IMR-90 (cell line): ENCODE data around the gene COL28A1. TPM values are rescaled to one million over a fixed set of nuclear protein-coding genes. Genes with fewer than 3 reads are reported as not detected.

ENCODE experiments used
- ATAC-seq: fragments of 200-7000 bp; cut with Tn5 transposase; 2 replicates; pipeline ENCODE4 v1.9.1; 2020; ENCODE audit warnings: low read depth, mild to moderate bottlenecking, moderate library complexity
- BruUV-seq: library from RNA; stranded (reverse); fragments of 400-500 nt; replicated peaks from 2 replicates; lab custom pipeline; 2021; lab: Mats Ljungman, UMichigan
- CTCF ChIA-PET: fragments of 300-600 bp; formaldehyde crosslinking; extraction: SDS; loops from one replicate; lab custom pipeline; 2021; ENCODE audit warnings: antibody characterized with exemption; lab: Yijun Ruan, JAX
- POLR2A ChIA-PET: fragments of 300-600 bp; sonication (Branson Sonifier 250); formaldehyde crosslinking; loops from one replicate; lab custom pipeline; 2022; ENCODE audit warnings: antibody characterized with exemption; ENCODE audit not compliant: unreplicated experiment; lab: Charles Lee
- DNase-seq: peaks from one replicate; pipeline ENCODE4 v3.0.0; 2013
- H2AFZ ChIP-seq: replicated peaks from 2 replicates; pipeline ENCODE3; 2013; ENCODE audit warnings: low read length, mild to moderate bottlenecking; ENCODE audit not compliant: poor library complexity
- H2AK5ac ChIP-seq: 2 replicates; pipeline ENCODE4 v1.6.1; 2013; ENCODE audit warnings: low read depth, low read length, inconsistent platforms
- H2AK9ac ChIP-seq: replicated peaks from 2 replicates; pipeline ENCODE3; 2013; ENCODE audit warnings: mild to moderate bottlenecking, low read depth, low read length, moderate library complexity; ENCODE audit not compliant: poor library complexity
- H2BK120ac ChIP-seq: 2 replicates; pipeline ENCODE4 v1.6.1; 2013; ENCODE audit warnings: low read depth, low read length, inconsistent platforms
- H2BK15ac ChIP-seq: 3 replicates; pipeline ENCODE4 v1.6.1; 2013; ENCODE audit warnings: low read depth, low read length, inconsistent platforms
- H2BK20ac ChIP-seq: 2 replicates; pipeline ENCODE4 v1.6.1; 2013; ENCODE audit warnings: low read depth, mild to moderate bottlenecking, inconsistent platforms, low read length, moderate library complexity
- H2BK5ac ChIP-seq: 2 replicates; pipeline ENCODE4 v1.6.1; 2013; ENCODE audit warnings: mild to moderate bottlenecking, low read depth, low read length, inconsistent platforms; ENCODE audit not compliant: poor library complexity, severe bottlenecking
- H3K14ac ChIP-seq: replicated peaks from 2 replicates; pipeline ENCODE4 v1.6.1; 2013; ENCODE audit warnings: low read depth, low read length, inconsistent platforms
- H3K18ac ChIP-seq: 2 replicates; pipeline ENCODE4 v1.6.1; 2013; ENCODE audit warnings: low read depth, low read length, control low read depth
- H3K23ac ChIP-seq: 2 replicates; pipeline ENCODE4 v1.6.1; 2013; ENCODE audit warnings: low read depth, low read length, inconsistent platforms
- H3K27ac ChIP-seq: 2 replicates; pipeline ENCODE4 v1.5.1; 2013; ENCODE audit warnings: mild to moderate bottlenecking, control low read depth, low read length; ENCODE audit not compliant: insufficient read depth
- H3K27me3 ChIP-seq: 2 replicates; pipeline ENCODE4 v1.6.1; 2013; ENCODE audit warnings: low read length; ENCODE audit not compliant: control insufficient read depth, insufficient read depth
- H3K36me3 ChIP-seq: 2 replicates; pipeline ENCODE4 v1.6.1; 2013; ENCODE audit warnings: low read length, mixed read lengths; ENCODE audit not compliant: control insufficient read depth, insufficient read depth
- H3K4ac ChIP-seq: 2 replicates; pipeline ENCODE4 v1.6.1; 2013; ENCODE audit warnings: low read depth, low read length, inconsistent platforms
- H3K4me1 ChIP-seq: 2 replicates; pipeline ENCODE4 v1.6.1; 2013; ENCODE audit warnings: low read length, mixed read lengths; ENCODE audit not compliant: control insufficient read depth, insufficient read depth
- H3K4me2 ChIP-seq: 2 replicates; pipeline ENCODE4 v1.6.1; 2013; ENCODE audit warnings: low read depth, mild to moderate bottlenecking, control low read depth, low read length, moderate library complexity
- H3K4me3 ChIP-seq: 2 replicates; pipeline ENCODE4 v1.5.1; 2013; ENCODE audit warnings: low read depth, mild to moderate bottlenecking, control low read depth, low read length, moderate library complexity; ENCODE audit not compliant: insufficient read depth
- H3K56ac ChIP-seq: 2 replicates; pipeline ENCODE4 v1.6.1; 2013; ENCODE audit warnings: low read length, inconsistent platforms; ENCODE audit not compliant: insufficient read depth; ENCODE audit errors: extremely low read depth
- H3K79me1 ChIP-seq, 2 experiments: 2 replicates each; pipeline ENCODE4 v1.6.1; 2013; ENCODE audit warnings: low read length in 2 of 2, inconsistent platforms in 1 of 2, low read depth in 1 of 2
- H3K9ac ChIP-seq: 2 replicates; pipeline ENCODE4 v1.6.1; 2013; ENCODE audit warnings: low read depth, low read length, control low read depth
- H3K9me1 ChIP-seq: 2 replicates; pipeline ENCODE4 v1.6.1; 2013; ENCODE audit warnings: low read length, inconsistent platforms; ENCODE audit not compliant: insufficient read depth
- H3K9me3 ChIP-seq: 2 replicates; pipeline ENCODE4 v1.6.1; 2013; ENCODE audit warnings: low read length; ENCODE audit not compliant: control insufficient read depth, insufficient read depth
- H4K20me1 ChIP-seq: 2 replicates; pipeline ENCODE4 v1.6.1; 2013; ENCODE audit warnings: low read length, inconsistent platforms; ENCODE audit not compliant: insufficient read depth
- H4K5ac ChIP-seq: 2 replicates; pipeline ENCODE4 v1.6.1; 2013; ENCODE audit warnings: mild to moderate bottlenecking, low read depth, low read length, control low read depth
- H4K8ac ChIP-seq, 2 experiments: 2 replicates each; pipeline ENCODE4 v1.6.1; 2013; ENCODE audit warnings: low read depth in 2 of 2, low read length in 2 of 2, control low read depth in 1 of 2, inconsistent platforms in 1 of 2
- H4K91ac ChIP-seq: 2 replicates; pipeline ENCODE4 v1.6.1; 2013; ENCODE audit warnings: low read depth, low read length, inconsistent platforms; ENCODE audit not compliant: insufficient read depth
- USF2 ChIP-seq: fragments of 150-350 bp; IDR thresholded peaks from 2 replicates; pipeline ENCODE4 v1.6.1; 2017; ENCODE audit warnings: mild to moderate bottlenecking, antibody characterized with exemption, low read length, low read depth
- WGBS, 2 experiments: methylation state at CpG; one replicate each; pipeline versions ENCODE4 v1.1.5 to v1.1.7; 2013; ENCODE audit warnings: missing lambda C conversion rate in 2 of 2; ENCODE audit not compliant: insufficient read length in 1 of 2; ENCODE audit errors: extremely low coverage in 2 of 2; 5-methylcytosine and 5-hydroxymethylcytosine counted together
- dilution Hi-C: fragments of 300-500 bp; cut with HindIII; formaldehyde crosslinking; loops from one replicate; pipeline ENCODE4 v1.14.3; 2018; ENCODE audit warnings: low sequenced_read_pairs; ENCODE audit not compliant: unreplicated experiment
- in situ Hi-C: fragments of 300-500 bp; cut with MboI; formaldehyde crosslinking; loops from 3 replicates; pipeline ENCODE4 v1.14.3; 2019; ENCODE audit warnings: low sequenced_read_pairs, inconsistent platforms, mixed read lengths
- intact Hi-C: fragments of 100-400 bp; cut with micrococcal nuclease; formaldehyde crosslinking; loops from 2 replicates; pipeline ENCODE4 v1.10.0; 2022
- polyA plus RNA-seq, 3 experiments: library from polyadenylated mRNA; depleted of rRNA; stranded (reverse); fragments of >200 nt; gene quantifications; 2 replicates each; pipeline ENCODE4 v1.2.3, GENCODE V29; 2012; ENCODE audit warnings: low replicate concordance in 1 of 3
- total RNA-seq: library from RNA; depleted of rRNA; stranded (reverse); fragments of >200 nt; gene quantifications from 2 replicates; pipeline ENCODE4 v1.2.3, GENCODE V29; 2012

The COL28A1 gene
- total and polyA plus RNA-seq, 2 of the 4 experiments (the other 2 are of a cell fraction) = under 0.01 to 0.05 TPM

GRCh38 chr7:7504910-7505704 is 30.6 kb downstream of the COL28A1 start:
- H3K4me2 ChIP-seq = no peak overlapping the region
- TF ChIP-seq USF2 = no peak
- no peak overlapping the region for H4K5ac ChIP-seq
- no peaks in the 10 kb centered on the region for H3K79me1 ChIP-seq
- H3K27me3 ChIP-seq = no peaks in the 10 kb centered on the region
- H2BK5ac ChIP-seq = no peak overlapping the region
- H3K4me3 ChIP-seq = no peak overlapping the region
- no TSS peak for BruUV-seq
- ChIA-PET POLR2A (no interaction called here), CTCF (interaction anchor here (0.6 kb wide), 1 partner anchor 1920 kb away, joined by 4 read pairs; no protein-coding TSS in a partner anchor)
- no peak overlapping the region for H2BK15ac ChIP-seq
- no peak overlapping the region for H2AK5ac ChIP-seq
- H3K18ac ChIP-seq = no peak overlapping the region
- ATAC-seq = no peak
- no peaks in the 10 kb centered on the region for H3K9me1 ChIP-seq
- no peak overlapping the region for H2AFZ ChIP-seq
- no peak overlapping the region for H4K8ac ChIP-seq
- intact Hi-C loops = no loop called here
- H3K9me3 ChIP-seq = no peaks in the 10 kb centered on the region
- H2BK20ac ChIP-seq = no peak overlapping the region
- in situ Hi-C loops = no loop called here
- H3K56ac ChIP-seq = no peak overlapping the region
- no peak overlapping the region for H3K23ac ChIP-seq
- no peak overlapping the region for H3K14ac ChIP-seq
- H3K4me1 ChIP-seq = no peaks in the 10 kb centered on the region
- H2AK9ac ChIP-seq = no peak overlapping the region
- H3K27ac ChIP-seq = no peak overlapping the region
- no peak overlapping the region for H4K91ac ChIP-seq
- no peak for DNase-seq
- no CpG with 5 or more reads among the region's 3 CpGs for WGBS, 2 experiments
- no peaks in the 10 kb centered on the region for H3K36me3 ChIP-seq
- dilution Hi-C loops = no loop called here
- no peak overlapping the region for H2BK120ac ChIP-seq
- H3K4ac ChIP-seq = no peak overlapping the region
- H4K20me1 ChIP-seq = no peaks in the 10 kb centered on the region
- H3K9ac ChIP-seq = no peak overlapping the region
